K562 (cell line): ENCODE data around the gene PIK3CD. TPM values are rescaled to one million over a fixed set of nuclear protein-coding genes. Genes with fewer than 3 reads are reported as not detected.

ENCODE experiments used
- ATAC-seq: fragments of 200-7000 bp; cut with Tn5 transposase; 3 replicates; pipeline ENCODE4 v1.9.1; 2020; ENCODE audit warnings: moderate library complexity
- BruUV-seq: library from RNA; stranded (reverse); fragments of 400-500 nt; replicated peaks from 2 replicates; lab custom pipeline; 2021; lab: Mats Ljungman, UMichigan
- CTCF ChIA-PET: fragments of 300-600 bp; formaldehyde crosslinking; extraction: SDS; loops from one replicate; lab custom pipeline; 2021; ENCODE audit warnings: low intra/inter-chr PET ratio; lab: Yijun Ruan, JAX
- POLR2A ChIA-PET: fragments of 300-600, 350-650 bp; sonication (Branson Sonifier 250); formaldehyde crosslinking; extraction: SDS; loops from one replicate; lab custom pipeline; 2021; ENCODE audit warnings: antibody characterized with exemption, inconsistent platforms; lab: Yijun Ruan, JAX
- DNase-seq, 4 experiments: peaks; one replicate each; pipeline versions ENCODE4 v3.0.0 to v3.0.0-alpha.2; 2011 to 2018; ENCODE audit warnings: low spot score in 3 of 4, mixed read lengths in 3 of 4; ENCODE audit errors: extremely low read depth in 1 of 4
- FAIRE-seq: peaks from 2 replicates; lab custom pipeline; 2011; peaks lifted over from hg19 to GRCh38; lab: Jason Lieb, UNC
- H2AFZ ChIP-seq: 2 replicates; pipeline ENCODE4 v1.6.0; 2011; ENCODE audit warnings: low read depth, low read length, control low read depth, inconsistent platforms
- H3K27ac ChIP-seq: fragments of 200-600 bp; 3 replicates; pipeline ENCODE4 v1.8.0; 2011; ENCODE audit warnings: low read depth, mild to moderate bottlenecking, control low read depth, inconsistent platforms, low read length, moderate library complexity, mixed read lengths; ENCODE audit errors: extremely low read depth
- H3K27me3 ChIP-seq, 2 experiments: fragments of 300-600 bp in 1 of 2; 2 replicates in 1 of 2; 3 replicates in 1 of 2; pipeline versions ENCODE4 v1.6.0 to v1.8.0; 2011; ENCODE audit warnings: inconsistent platforms in 2 of 2, low read length in 2 of 2, mild to moderate bottlenecking in 1 of 2, mixed read lengths in 1 of 2, moderate library complexity in 1 of 2; ENCODE audit not compliant: control insufficient read depth in 2 of 2, insufficient read depth in 2 of 2
- H3K36me3 ChIP-seq: fragments of 300-600 bp; 3 replicates; pipeline ENCODE4 v1.8.0; 2011; ENCODE audit warnings: mild to moderate bottlenecking, low read length, inconsistent platforms; ENCODE audit not compliant: control insufficient read depth, insufficient read depth
- H3K4me1 ChIP-seq, 2 experiments: fragments of 200-600 bp in 1 of 2; replicated peaks in 1 of 2; 2 replicates in 1 of 2; 3 replicates in 1 of 2; pipeline versions ENCODE4 v1.5.1 to v1.8.0; 2011; ENCODE audit warnings: inconsistent platforms in 2 of 2, low read length in 2 of 2, mild to moderate bottlenecking in 1 of 2, mixed read lengths in 1 of 2, moderate library complexity in 1 of 2; ENCODE audit not compliant: control insufficient read depth in 2 of 2, insufficient read depth in 2 of 2
- H3K4me2 ChIP-seq: 2 replicates; pipeline ENCODE4 v1.6.1; 2011; ENCODE audit warnings: low read length, control low read depth, inconsistent platforms, mixed read lengths; ENCODE audit not compliant: insufficient read depth
- H3K4me3 ChIP-seq: fragments of 200-600 bp; sonication (generic), shearing (Covaris generic); 2 replicates; pipeline ENCODE4 v1.5.1; 2016; ENCODE audit warnings: control low read depth, inconsistent platforms
- H3K79me2 ChIP-seq: fragments of 200-600 bp; 3 replicates; pipeline ENCODE4 v1.8.0; 2011; ENCODE audit warnings: low read length, inconsistent platforms; ENCODE audit not compliant: control insufficient read depth, insufficient read depth
- H3K9ac ChIP-seq, 2 experiments: 2 replicates each; pipeline versions ENCODE4 v1.6.0 to v1.6.1; 2011; ENCODE audit warnings: low read depth in 2 of 2, low read length in 2 of 2, control low read depth in 1 of 2, inconsistent platforms in 1 of 2, mild to moderate bottlenecking in 1 of 2, mixed read lengths in 1 of 2; ENCODE audit not compliant: insufficient read depth in 1 of 2
- H3K9me1 ChIP-seq: one replicate; pipeline ENCODE4 v1.6.0; 2011; ENCODE audit warnings: inconsistent platforms, mild to moderate bottlenecking, low read length, moderate library complexity; ENCODE audit not compliant: control insufficient read depth, insufficient read depth
- H3K9me3 ChIP-seq: replicated peaks from 2 replicates; pipeline ENCODE4 v1.5.1; 2011; ENCODE audit warnings: low read depth, low read length, inconsistent platforms; ENCODE audit not compliant: control insufficient read depth, insufficient read depth
- H4K20me1 ChIP-seq: replicated peaks from 2 replicates; pipeline ENCODE4 v1.6.1; 2011; ENCODE audit warnings: low read length, inconsistent platforms, mixed read lengths; ENCODE audit not compliant: control insufficient read depth, insufficient read depth
- CSDE1 ChIP-seq, 2 experiments: fragments of 450-650 bp; IDR thresholded peaks; 2 replicates each; pipeline ENCODE4 v1.6.1; 2016; ENCODE audit warnings: mild to moderate bottlenecking in 1 of 2
- POLR2G ChIP-seq: fragments of 200-400 bp; formaldehyde crosslinking; IDR thresholded peaks from 2 replicates; pipeline ENCODE4 v1.6.1; 2017; ENCODE audit warnings: low read depth, mild to moderate bottlenecking, antibody characterized with exemption, low read length, moderate library complexity
- WGBS: fragments of 100-300 bp; shearing (Covaris generic); methylation state at CpG from one replicate; pipeline ENCODE4 v1.1.6; 2016; ENCODE audit warnings: low coverage, mixed read lengths; ENCODE audit not compliant: insufficient coverage; ENCODE audit errors: missing lambda C conversion rate; 5-methylcytosine and 5-hydroxymethylcytosine counted together
- in situ Hi-C: fragments of 300-500 bp; cut with MboI; formaldehyde crosslinking; loops from 4 replicates; pipeline ENCODE4 v1.15.0; 2018; ENCODE audit warnings: inconsistent platforms, mixed read lengths
- intact Hi-C: fragments of 100-400 bp; cut with micrococcal nuclease; formaldehyde crosslinking; loops from 2 replicates; pipeline ENCODE4 v1.14.2; 2022
- polyA plus RNA-seq, 8 experiments: library from polyadenylated mRNA; depleted of rRNA in 4 of 8; stranded (reverse) in 5 of 8; unstranded in 3 of 8; fragments of >200 nt; fragmentation: Nextera tagmentation in 2 of 8; fragmentation: Illumina TruSeq in 1 of 8; extraction: Ambion mirVana in 2 of 8; extraction: Trizol in 1 of 8; gene quantifications; 2 replicates each; pipeline versions ENCODE4 v1.2.1 to v1.2.3, GENCODE V29; 2011 to 2014; ENCODE audit warnings: inconsistent platforms in 1 of 8, missing spikeins in 1 of 8
- total RNA-seq, 7 experiments: library from RNA; depleted of rRNA in 6 of 7; stranded (reverse); fragments of >200 nt in 6 of 7; fragmentation: Illumina TruSeq in 2 of 7; extraction: Trizol in 2 of 7; gene quantifications; 2 replicates each; pipeline versions ENCODE4 v1.2.1 to v1.2.3, GENCODE V29; 2011 to 2021; ENCODE audit warnings: low replicate concordance in 1 of 7
- TF ChIP-seq, protein P1 (sequence below): sonication (generic); formaldehyde crosslinking; IDR thresholded peaks from 2 replicates; pipeline ENCODE4 v1.8.1; 2023; ENCODE audit warnings: mild to moderate bottlenecking, missing genetic modification reagents

PIK3CD gene
- total and polyA plus RNA-seq, 9 of the 15 experiments (the other 6 are each of a cell fraction or from before 2014, with no cell fraction given): 1.8 to 20.8 (median 7.2) TPM

DNA sequence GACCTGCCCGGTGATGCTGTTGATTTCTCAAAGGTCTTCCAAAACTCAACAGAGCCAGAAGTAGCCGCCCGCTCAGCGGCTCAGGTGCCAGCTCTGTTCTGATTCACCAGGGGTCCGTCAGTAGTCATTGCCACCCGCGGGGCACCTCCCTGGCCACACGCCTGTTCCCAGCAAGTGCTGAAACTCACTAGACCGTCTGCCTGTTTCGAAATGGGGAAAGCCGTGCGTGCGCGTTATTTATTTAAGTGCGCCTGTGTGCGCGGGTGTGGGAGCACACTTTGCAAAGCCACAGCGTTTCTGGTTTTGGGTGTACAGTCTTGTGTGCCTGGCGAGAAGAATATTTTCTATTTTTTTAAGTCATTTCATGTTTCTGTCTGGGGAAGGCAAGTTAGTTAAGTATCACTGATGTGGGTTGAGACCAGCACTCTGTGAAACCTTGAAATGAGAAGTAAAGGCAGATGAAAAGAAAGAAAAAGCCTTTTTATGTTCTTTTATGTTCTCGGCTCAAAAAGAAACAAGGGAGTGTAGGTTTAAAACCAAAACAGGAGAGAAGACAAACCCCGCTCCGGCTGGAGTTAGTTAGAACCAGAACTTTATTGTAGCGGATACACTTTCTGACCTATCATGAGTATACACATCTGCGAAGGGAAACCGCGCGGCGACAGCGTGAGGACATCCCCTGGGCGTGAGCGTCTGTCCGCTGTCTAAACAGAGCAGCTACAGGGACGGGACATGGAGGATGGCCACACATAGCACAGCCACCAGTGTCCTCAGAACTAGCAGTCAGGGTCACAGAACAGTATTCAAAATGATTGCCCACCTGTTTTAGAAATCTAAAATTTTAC lies 77.1 kb downstream of the PIK3CD start:
- H3K79me2 ChIP-seq: no peaks in the 10 kb centered on the region
- H3K27me3 ChIP-seq: no peaks in the 10 kb centered on the region
- DNase-seq (no peak), ATAC-seq (no peak), FAIRE-seq (peak; percentile 35)
- intact Hi-C loops: no loop called here
- CTCF ChIA-PET: no interaction called here
- TF ChIP-seq, protein P1, sequence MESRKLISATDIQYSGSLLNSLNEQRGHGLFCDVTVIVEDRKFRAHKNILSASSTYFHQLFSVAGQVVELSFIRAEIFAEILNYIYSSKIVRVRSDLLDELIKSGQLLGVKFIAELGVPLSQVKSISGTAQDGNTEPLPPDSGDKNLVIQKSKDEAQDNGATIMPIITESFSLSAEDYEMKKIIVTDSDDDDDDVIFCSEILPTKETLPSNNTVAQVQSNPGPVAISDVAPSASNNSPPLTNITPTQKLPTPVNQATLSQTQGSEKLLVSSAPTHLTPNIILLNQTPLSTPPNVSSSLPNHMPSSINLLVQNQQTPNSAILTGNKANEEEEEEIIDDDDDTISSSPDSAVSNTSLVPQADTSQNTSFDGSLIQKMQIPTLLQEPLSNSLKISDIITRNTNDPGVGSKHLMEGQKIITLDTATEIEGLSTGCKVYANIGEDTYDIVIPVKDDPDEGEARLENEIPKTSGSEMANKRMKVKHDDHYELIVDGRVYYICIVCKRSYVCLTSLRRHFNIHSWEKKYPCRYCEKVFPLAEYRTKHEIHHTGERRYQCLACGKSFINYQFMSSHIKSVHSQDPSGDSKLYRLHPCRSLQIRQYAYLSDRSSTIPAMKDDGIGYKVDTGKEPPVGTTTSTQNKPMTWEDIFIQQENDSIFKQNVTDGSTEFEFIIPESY: 0 out of 2 replicates have a peak, but pooled peaks have one; percentile 35
- TF ChIP-seq POLR2G (0 out of 2 replicates have a peak, but pooled peaks have one; percentile 15), CSDE1 (IDR thresholded peaks at IDR 0.05) (no peak)
- H3K27ac ChIP-seq: no peak overlapping the region
- POLR2A ChIA-PET: interaction anchor here (0.6 to 1.4 kb wide), 2 partner anchors 9 to 101 kb away, joined by 3 read pairs; no protein-coding TSS in a partner anchor
- H3K9ac ChIP-seq: no peak overlapping the region; a peak in 1 of 4 replicates
- H3K9me3 ChIP-seq: no peaks in the 10 kb centered on the region; the same call in 1 of the 2 replicates
- no peak overlapping the region for H3K4me2 ChIP-seq
- WGBS: 82% methylated on average over 31 of the region's 33 CpGs
- H3K4me1 ChIP-seq: peaks cover 0 to 22% of the 10 kb centered on the region in 2 experiments; a peak in 2 of 5 replicates
- peaks cover 74% of the 10 kb centered on the region; the same call in 2 of the 3 replicates for H3K36me3 ChIP-seq
- H4K20me1 ChIP-seq: no peaks in the 10 kb centered on the region
- in situ Hi-C loops: no loop called here
- TSS peak; percentile 43 for BruUV-seq
- H2AFZ ChIP-seq: no peak overlapping the region
- no peak overlapping the region for H3K4me3 ChIP-seq
- H3K9me1 ChIP-seq: no peaks in the 10 kb centered on the region
